ENCODE results near the gene FITM1.

FITM1 gene

GRCh38 chr14:24141097-24141880, 10.8 kb downstream of the FITM1 start, which contains the start of gene EMC9:
TSS of gene EMC9 (minus strand) at chr14:24141591. CDS start at chr14:24141304, 287 bp downstream.
- peak; percentile 99 for DNase-seq

GRCh38 chr14:24143511-24143910, 13.1 kb downstream of the FITM1 start:
- no peak for DNase-seq

GRCh38 chr14:24144451-24144850, 14.0 kb downstream of the FITM1 start:
- no peak for DNase-seq

GRCh38 chr14:24145219-24145618, 14.8 kb downstream of the FITM1 start:
- no peak for DNase-seq

GRCh38 chr14:24145690-24146452, 15.4 kb downstream of the FITM1 start:
- no peak for DNase-seq

GRCh38 chr14:24146453-24146977, 16.1 kb downstream of the FITM1 start, which contains the start of gene PSME2:
TSS of gene PSME2 (minus strand) at chr14:24146610. CDS start at chr14:24146581, 29 bp downstream.
- DNase-seq = peak; percentile 93

- peak; percentile 97 for DNase-seq
Observed at GRCh38 chr14:24146978-24147760, 16.7 kb downstream of the FITM1 start, which contains the start of gene RNF31. TSS of gene RNF31 (plus strand) at chr14:24147498. CDS start at chr14:24147699, 201 bp downstream.

GRCh38 chr14:24147761-24148428, 17.4 kb downstream of the FITM1 start:
- DNase-seq = no peak

GRCh38 chr14:24149302-24149969, 19.0 kb downstream of the FITM1 start:
- no peak for DNase-seq

- no peak for DNase-seq
Observed at GRCh38 chr14:24150061-24150460, 19.6 kb downstream of the FITM1 start.

- no peak for DNase-seq
Observed at GRCh38 chr14:24150567-24150966, 20.1 kb downstream of the FITM1 start.

- DNase-seq = no peak
Observed at GRCh38 chr14:24150993-24151392, 20.5 kb downstream of the FITM1 start.

- DNase-seq = no peak
Observed at GRCh38 chr14:24151404-24152080, 21.1 kb downstream of the FITM1 start.

- no peak for DNase-seq
Observed at GRCh38 chr14:24155100-24155499, 24.6 kb downstream of the FITM1 start.

- no peak for DNase-seq
Observed at GRCh38 chr14:24156840-24157239, 26.4 kb downstream of the FITM1 start.

- DNase-seq = no peak
Observed at GRCh38 chr14:24157331-24157730, 26.9 kb downstream of the FITM1 start.

GRCh38 chr14:24159777-24160498, 29.5 kb downstream of the FITM1 start:
- DNase-seq = no peak

GRCh38 chr14:24160499-24160849, 30.0 kb downstream of the FITM1 start:
- DNase-seq = no peak

- peak; percentile 93 for DNase-seq
Observed at GRCh38 chr14:24160850-24161804, 30.7 kb downstream of the FITM1 start, which contains the start of gene IRF9. TSS of gene IRF9 (plus strand) at chr14:24161265. CDS start at chr14:24162145, 880 bp downstream.

Data from DMS153 (cell line).